ENCODE results near the gene DUOXA1.
"Not testable (repeated sequence)": the region's sequence is repeated elsewhere in the genome, so short reads cannot be mapped to it uniquely, and the experiment has no call there.

DUOXA1 gene

DNA sequence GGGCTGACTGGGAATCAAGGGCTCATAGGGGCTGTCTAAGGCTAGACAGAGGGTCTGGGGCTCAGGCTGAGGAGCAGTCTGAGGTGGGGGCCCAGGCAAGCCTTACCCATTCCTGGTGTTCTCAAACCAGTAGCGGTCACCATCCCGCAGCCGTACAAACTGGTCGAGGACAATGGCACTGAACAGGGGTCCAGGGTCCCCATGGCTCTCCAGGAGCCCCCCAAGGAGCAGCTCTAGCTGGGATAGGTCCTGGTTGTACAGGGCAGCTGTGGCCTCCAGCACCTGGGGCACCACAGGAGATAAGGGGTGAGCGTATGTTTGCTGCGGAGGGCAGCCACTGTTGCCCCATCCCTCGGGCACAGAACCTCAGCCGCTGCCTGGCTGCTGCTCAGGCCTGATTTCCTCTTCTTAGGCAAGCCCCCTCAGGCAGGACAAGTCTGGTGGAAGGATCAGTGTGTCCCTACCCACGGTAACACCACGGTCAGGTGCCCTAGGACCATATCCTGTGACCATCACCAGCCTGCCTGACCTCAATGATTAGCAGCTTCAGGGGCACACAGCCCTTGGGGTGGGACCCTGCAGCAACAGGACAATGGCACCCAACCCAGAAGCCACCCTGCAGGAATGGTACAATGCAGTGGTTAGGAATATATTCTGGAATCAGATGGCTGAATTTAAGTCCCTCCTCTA, 21.6 kb downstream of the DUOXA1 start:
- Histone ChIP-seq H3K4me3 (ENCODE audit: control insufficient read depth in 1 of 7, extremely low read depth in 1 of 7, insufficient read depth in 4 of 7, low read depth in 2 of 7, low read length in 6 of 7) (no peak overlapping the region), H3K27me3 (replicated peaks in 2 of 5; ENCODE audit: control insufficient read depth in 4 of 5, insufficient read depth in 5 of 5, low read length in 4 of 5) (peaks cover 8 to 56% (median 24%) of the 10 kb centered on the region in 5 experiments), H3K4me1 (ENCODE audit: control extremely low read depth in 1 of 4, control insufficient read depth in 4 of 4, insufficient read depth in 4 of 4, low read length in 3 of 4) (peaks cover 0 to 17% (median 10%) of the 10 kb centered on the region in 4 experiments), H3K27ac (ENCODE audit: insufficient read depth in 1 of 2, low read depth in 1 of 2, low read length in 2 of 2, poor library complexity in 1 of 2, severe bottlenecking in 2 of 2) (no peak overlapping the region), H3K36me3 (ENCODE audit: control insufficient read depth in 4 of 4, insufficient read depth in 4 of 4, low read length in 3 of 4) (no peaks in the 10 kb centered on the region), H3K9me3 (ENCODE audit: control extremely low read depth in 1 of 5, control insufficient read depth in 4 of 5, insufficient read depth in 2 of 5, low read depth in 1 of 5, low read length in 4 of 5) (no peaks in the 10 kb centered on the region)
- ChIA-PET POLR2A (no interaction called here), CTCF (interaction anchor here (2.1 kb wide), 1 partner anchor 10 kb away, joined by 7 read pairs; no protein-coding TSS in a partner anchor)
- WGBS (ENCODE audit: insufficient coverage): 93% methylated on average over 8 of the region's 10 CpGs
- DNase-seq: no peak

DNA sequence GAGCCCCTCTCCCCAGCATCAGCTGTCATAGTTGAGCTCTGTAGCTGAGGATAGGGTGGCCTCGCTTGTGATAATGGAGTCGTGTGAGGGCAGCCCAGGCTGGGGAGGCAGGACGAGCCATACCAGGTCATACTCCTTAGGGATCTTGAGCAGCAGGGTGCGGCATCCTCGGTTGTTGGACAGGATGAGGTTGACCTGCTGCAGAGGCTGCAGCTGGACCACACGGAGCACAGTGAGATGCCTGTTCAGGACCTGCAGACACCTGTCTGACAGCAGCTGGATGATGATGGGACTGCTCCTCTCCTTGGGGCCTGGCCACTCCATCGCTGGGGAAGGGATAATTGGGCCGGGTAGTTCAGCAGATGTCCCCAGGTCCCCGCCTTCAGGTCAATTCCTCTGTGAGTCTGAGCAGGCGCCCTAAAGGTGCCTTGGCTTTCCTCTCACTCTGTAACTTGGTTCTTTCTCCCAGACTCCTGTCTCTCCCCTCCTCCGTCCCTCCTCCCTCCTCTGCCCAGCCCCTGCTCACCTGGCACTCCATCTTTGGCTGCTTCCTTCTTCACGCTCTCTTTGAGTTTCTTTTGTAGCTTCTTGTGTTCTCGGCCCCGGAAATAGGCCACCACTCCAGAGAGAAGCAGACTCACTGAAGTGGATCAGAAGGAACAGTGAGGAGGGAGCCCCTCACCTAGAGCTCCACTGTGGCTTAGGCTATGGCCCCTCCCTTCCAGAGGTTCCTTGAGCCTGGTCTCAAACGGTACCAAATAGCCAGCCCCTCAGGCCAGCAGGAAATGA, 23.5 kb downstream of the DUOXA1 start:
- H3K4me3 ChIP-seq (ENCODE audit: control insufficient read depth in 1 of 7, extremely low read depth in 1 of 7, insufficient read depth in 4 of 7, low read depth in 2 of 7, low read length in 6 of 7): no peak overlapping the region
- no peaks in the 10 kb centered on the region for H3K4me1 ChIP-seq (ENCODE audit: control extremely low read depth in 1 of 4, control insufficient read depth in 4 of 4, insufficient read depth in 4 of 4, low read length in 3 of 4)
- H3K27ac ChIP-seq (ENCODE audit: insufficient read depth in 1 of 2, low read depth in 1 of 2, low read length in 2 of 2, poor library complexity in 1 of 2, severe bottlenecking in 2 of 2): no peak overlapping the region
- H3K27me3 ChIP-seq (replicated peaks in 2 of 5; ENCODE audit: control insufficient read depth in 4 of 5, insufficient read depth in 5 of 5, low read length in 4 of 5): peaks cover 8 to 37% (median 14%) of the 10 kb centered on the region in 5 experiments
- no peaks in the 10 kb centered on the region for H3K9me3 ChIP-seq (ENCODE audit: control extremely low read depth in 1 of 5, control insufficient read depth in 4 of 5, insufficient read depth in 2 of 5, low read depth in 1 of 5, low read length in 4 of 5)
- CTCF ChIA-PET: interaction anchor here (1.0 to 2.1 kb wide), 3 partner anchors 10 to 13 kb away, joined by 3 to 7 read pairs (median 4); no protein-coding TSS in a partner anchor
- no peaks in the 10 kb centered on the region for H3K36me3 ChIP-seq (ENCODE audit: control insufficient read depth in 4 of 4, insufficient read depth in 4 of 4, low read length in 3 of 4)
- WGBS (ENCODE audit: insufficient coverage): 81% methylated on average over 13 of the region's 15 CpGs
- POLR2A ChIA-PET: no interaction called here
- DNase-seq: no peak

DNA sequence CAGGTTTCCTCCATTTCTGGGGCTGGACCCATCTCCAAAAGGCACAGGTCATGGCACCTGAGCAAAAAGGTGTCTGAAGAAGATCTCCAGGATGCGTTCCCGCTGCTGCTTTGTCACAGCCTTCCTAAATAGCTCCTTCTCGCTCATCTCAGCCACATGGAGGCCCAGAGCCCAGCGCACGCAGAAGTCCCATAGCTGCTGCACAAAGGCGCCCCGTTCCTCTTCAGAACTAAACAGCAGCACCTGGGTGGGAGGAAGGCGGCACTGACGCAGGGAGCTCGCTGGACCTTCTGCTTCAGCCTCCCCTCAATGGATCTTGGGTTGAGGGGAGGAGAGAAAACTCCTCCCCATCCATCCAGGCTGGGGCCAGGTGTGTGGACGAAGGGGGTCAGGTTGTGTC, 24.1 kb downstream of the DUOXA1 start:
- Histone ChIP-seq H3K27ac (ENCODE audit: insufficient read depth in 1 of 2, low read depth in 1 of 2, low read length in 2 of 2, poor library complexity in 1 of 2, severe bottlenecking in 2 of 2) (no peak overlapping the region), H3K9me3 (ENCODE audit: control extremely low read depth in 1 of 5, control insufficient read depth in 4 of 5, insufficient read depth in 2 of 5, low read depth in 1 of 5, low read length in 4 of 5) (no peaks in the 10 kb centered on the region), H3K4me1 (ENCODE audit: control extremely low read depth in 1 of 4, control insufficient read depth in 4 of 4, insufficient read depth in 4 of 4, low read length in 3 of 4) (no peaks in the 10 kb centered on the region), H3K27me3 (replicated peaks in 2 of 5; ENCODE audit: control insufficient read depth in 4 of 5, insufficient read depth in 5 of 5, low read length in 4 of 5) (peaks cover 8 to 37% (median 17%) of the 10 kb centered on the region in 5 experiments), H3K36me3 (ENCODE audit: control insufficient read depth in 4 of 4, insufficient read depth in 4 of 4, low read length in 3 of 4) (no peaks in the 10 kb centered on the region), H3K4me3 (ENCODE audit: control insufficient read depth in 1 of 7, extremely low read depth in 1 of 7, insufficient read depth in 4 of 7, low read depth in 2 of 7, low read length in 6 of 7) (no peak overlapping the region)
- no peak for DNase-seq
- CTCF ChIA-PET: interaction anchor here (1.0 to 1.5 kb wide), 2 partner anchors 11 to 12 kb away, joined by 3 to 4 read pairs; no protein-coding TSS in a partner anchor
- 100% methylated on average over 7 of the region's 11 CpGs for WGBS (ENCODE audit: insufficient coverage)
- POLR2A ChIA-PET: no interaction called here

DNA sequence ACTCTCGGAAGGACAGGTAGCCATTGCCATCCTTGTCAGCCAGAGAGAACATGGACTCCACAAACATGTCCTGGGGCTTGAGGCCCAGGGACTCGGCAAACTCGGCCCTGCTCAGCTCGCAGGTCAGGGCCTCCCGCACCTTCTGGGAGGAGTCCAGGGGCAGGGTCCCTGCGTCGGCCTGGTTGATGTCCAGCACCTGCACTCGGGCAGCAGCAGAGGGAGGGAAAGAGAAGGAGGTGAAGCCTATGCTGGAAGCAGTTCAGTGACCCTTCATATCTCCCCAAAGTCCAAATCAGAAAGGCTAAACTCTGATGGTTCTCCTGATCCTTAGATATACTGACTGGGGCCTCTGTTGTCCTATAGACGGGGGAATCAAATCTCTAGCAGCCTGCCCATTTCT, 25.5 kb downstream of the DUOXA1 start:
- H3K27me3 ChIP-seq (replicated peaks in 2 of 5; ENCODE audit: control insufficient read depth in 4 of 5, insufficient read depth in 5 of 5, low read length in 4 of 5): peaks cover 3 to 26% (median 11%) of the 10 kb centered on the region in 5 experiments
- H3K4me1 ChIP-seq (ENCODE audit: control extremely low read depth in 1 of 4, control insufficient read depth in 4 of 4, insufficient read depth in 4 of 4, low read length in 3 of 4); H3K4me3 ChIP-seq (ENCODE audit: control insufficient read depth in 1 of 7, extremely low read depth in 1 of 7, insufficient read depth in 4 of 7, low read depth in 2 of 7, low read length in 6 of 7); POLR2A ChIA-PET; H3K36me3 ChIP-seq (ENCODE audit: control insufficient read depth in 4 of 4, insufficient read depth in 4 of 4, low read length in 3 of 4); H3K9me3 ChIP-seq (ENCODE audit: control extremely low read depth in 1 of 5, control insufficient read depth in 4 of 5, insufficient read depth in 2 of 5, low read depth in 1 of 5, low read length in 4 of 5); CTCF ChIA-PET; H3K27ac ChIP-seq (ENCODE audit: insufficient read depth in 1 of 2, low read depth in 1 of 2, low read length in 2 of 2, poor library complexity in 1 of 2, severe bottlenecking in 2 of 2); DNase-seq: not testable (repeated sequence)
- WGBS (ENCODE audit: insufficient coverage): 87% methylated on average over 5 of the region's 9 CpGs

DNA sequence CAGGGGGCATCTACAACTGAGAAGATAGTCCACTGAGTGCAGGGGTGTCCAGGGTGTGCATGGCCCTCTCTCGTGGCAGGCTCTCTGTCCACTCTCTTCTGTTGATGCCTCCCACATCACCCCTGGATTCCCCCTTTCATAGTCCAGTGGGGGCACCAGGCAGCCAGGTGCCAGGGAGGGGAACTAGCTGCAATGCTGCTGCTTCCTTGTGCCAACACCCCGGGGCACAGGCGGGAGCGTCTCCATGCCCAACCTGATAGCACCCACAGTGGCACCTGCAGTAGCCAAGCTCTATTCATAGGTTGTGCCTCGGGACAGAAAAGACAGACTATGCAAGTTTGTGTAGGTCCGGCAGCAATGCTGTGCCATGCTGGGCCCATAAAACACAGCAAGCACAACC, 27.5 kb downstream of the DUOXA1 start:
- Histone ChIP-seq H3K36me3 (ENCODE audit: control insufficient read depth in 4 of 4, insufficient read depth in 4 of 4, low read length in 3 of 4) (no peaks in the 10 kb centered on the region), H3K27ac (ENCODE audit: insufficient read depth in 1 of 2, low read depth in 1 of 2, low read length in 2 of 2, poor library complexity in 1 of 2, severe bottlenecking in 2 of 2) (no peak overlapping the region), H3K9me3 (ENCODE audit: control extremely low read depth in 1 of 5, control insufficient read depth in 4 of 5, insufficient read depth in 2 of 5, low read depth in 1 of 5, low read length in 4 of 5) (no peaks in the 10 kb centered on the region), H3K4me3 (ENCODE audit: control insufficient read depth in 1 of 7, extremely low read depth in 1 of 7, insufficient read depth in 4 of 7, low read depth in 2 of 7, low read length in 6 of 7) (no peak overlapping the region), H3K27me3 (replicated peaks in 2 of 5; ENCODE audit: control insufficient read depth in 4 of 5, insufficient read depth in 5 of 5, low read length in 4 of 5) (peaks cover 0 to 12% (median 3%) of the 10 kb centered on the region in 5 experiments), H3K4me1 (ENCODE audit: control extremely low read depth in 1 of 4, control insufficient read depth in 4 of 4, insufficient read depth in 4 of 4, low read length in 3 of 4) (no peaks in the 10 kb centered on the region)
- CTCF ChIA-PET: no interaction called here
- POLR2A ChIA-PET: no interaction called here
- 97% methylated on average over 5 of the region's 6 CpGs for WGBS (ENCODE audit: insufficient coverage)
- no peak for DNase-seq

DNA sequence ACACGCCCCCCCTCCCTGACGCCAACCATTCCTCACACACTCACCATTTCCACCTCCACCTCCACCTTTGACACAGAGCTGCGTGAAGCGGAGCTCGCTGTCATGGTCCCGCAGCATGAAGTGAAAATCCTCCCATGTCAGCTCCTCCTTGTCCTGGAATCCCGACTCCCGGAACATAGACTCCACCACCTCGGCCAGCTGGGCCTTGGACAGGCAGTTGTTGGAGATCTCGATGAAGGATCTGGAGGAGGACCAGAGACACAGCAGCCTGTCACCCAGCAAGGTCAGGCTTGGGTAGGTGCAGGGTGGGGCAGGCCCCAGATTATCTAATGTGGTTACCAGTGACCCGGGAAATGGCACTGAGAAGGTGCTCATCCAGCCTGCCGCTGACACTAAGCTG, 27.9 kb downstream of the DUOXA1 start:
- CTCF ChIA-PET: no interaction called here
- Histone ChIP-seq H3K36me3 (ENCODE audit: control insufficient read depth in 4 of 4, insufficient read depth in 4 of 4, low read length in 3 of 4) (no peaks in the 10 kb centered on the region), H3K27ac (ENCODE audit: insufficient read depth in 1 of 2, low read depth in 1 of 2, low read length in 2 of 2, poor library complexity in 1 of 2, severe bottlenecking in 2 of 2) (no peak overlapping the region), H3K27me3 (replicated peaks in 2 of 5; ENCODE audit: control insufficient read depth in 4 of 5, insufficient read depth in 5 of 5, low read length in 4 of 5) (peaks cover 0 to 12% (median 3%) of the 10 kb centered on the region in 5 experiments), H3K4me1 (ENCODE audit: control extremely low read depth in 1 of 4, control insufficient read depth in 4 of 4, insufficient read depth in 4 of 4, low read length in 3 of 4) (no peaks in the 10 kb centered on the region), H3K9me3 (ENCODE audit: control extremely low read depth in 1 of 5, control insufficient read depth in 4 of 5, insufficient read depth in 2 of 5, low read depth in 1 of 5, low read length in 4 of 5) (no peaks in the 10 kb centered on the region), H3K4me3 (ENCODE audit: control insufficient read depth in 1 of 7, extremely low read depth in 1 of 7, insufficient read depth in 4 of 7, low read depth in 2 of 7, low read length in 6 of 7) (no peak overlapping the region)
- WGBS (ENCODE audit: insufficient coverage): 95% methylated on average over 11 of the region's 12 CpGs
- DNase-seq: no peak
- POLR2A ChIA-PET: no interaction called here
